Neural cell (in vitro differentiated cells): ENCODE results near the gene SLC4A9. TPM values are rescaled to one million over a fixed set of nuclear protein-coding genes. Genes with fewer than 3 reads are reported as not detected.

Experiments used
- H2AFZ ChIP-seq: fragments of 200-600, 300-800 bp; sonication (generic), shearing (Covaris generic); 2 replicates; pipeline ENCODE4 v1.6.0; 2014; ENCODE audit warnings: low read depth, mild to moderate bottlenecking, antibody characterized with exemption, low read length, moderate library complexity
- H3F3A ChIP-seq: fragments of 200-600 bp; shearing (Covaris generic); 2 replicates; pipeline ENCODE4 v1.6.1; 2016; ENCODE audit warnings: mild to moderate bottlenecking, moderate library complexity, mixed read lengths, antibody characterized with exemption, low read length; ENCODE audit not compliant: insufficient read depth, poor library complexity, severe bottlenecking
- H3K27ac ChIP-seq: fragments of 200-600, 300-800 bp; sonication (generic), shearing (Covaris generic); 2 replicates; pipeline ENCODE4 v1.5.1; 2014; ENCODE audit warnings: mild to moderate bottlenecking, low read length, moderate library complexity
- H3K27me3 ChIP-seq: fragments of 300-800, 200-600 bp; sonication (generic), shearing (Covaris generic); 2 replicates; pipeline ENCODE4 v1.6.0; 2014; ENCODE audit warnings: mild to moderate bottlenecking, low read depth, low read length, moderate library complexity; ENCODE audit not compliant: insufficient read depth
- H3K36me3 ChIP-seq: fragments of 300-800, 200-600 bp; sonication (generic), shearing (Covaris generic); 2 replicates; pipeline ENCODE4 v1.5.1; 2014; ENCODE audit warnings: mild to moderate bottlenecking, antibody characterized with exemption, low read length, moderate library complexity; ENCODE audit not compliant: insufficient read depth
- H3K4me2 ChIP-seq: fragments of 300-800, 200-600 bp; sonication (generic), shearing (Covaris generic); 2 replicates; pipeline ENCODE4 v1.6.0; 2014; ENCODE audit warnings: mild to moderate bottlenecking, low read length
- H3K4me3 ChIP-seq: fragments of 300-800, 200-600 bp; sonication (generic), shearing (Covaris generic); 2 replicates; pipeline ENCODE4 v1.5.1; 2014; ENCODE audit warnings: mild to moderate bottlenecking, low read length, moderate library complexity
- H3K79me2 ChIP-seq: fragments of 200-600 bp; shearing (Covaris generic); replicated peaks from 2 replicates; pipeline ENCODE4 v1.6.0; 2014; ENCODE audit warnings: mild to moderate bottlenecking, low read length, moderate library complexity; ENCODE audit not compliant: insufficient read depth
- H3K9ac ChIP-seq: fragments of 300-800, 200-600 bp; sonication (generic), shearing (Covaris generic); 2 replicates; pipeline ENCODE4 v1.6.1; 2016; ENCODE audit warnings: mild to moderate bottlenecking, low read length, mixed read lengths
- H3K9me2 ChIP-seq: fragments of 200-600 bp; shearing (Covaris generic); 2 replicates; pipeline ENCODE4 v1.6.1; 2016; ENCODE audit warnings: mild to moderate bottlenecking, low read length, mixed read lengths; ENCODE audit not compliant: insufficient read depth
- H3K9me3 ChIP-seq: fragments of 200-600, 300-800 bp; sonication (generic), shearing (Covaris generic); 2 replicates; pipeline ENCODE4 v1.6.1; 2016; ENCODE audit warnings: mild to moderate bottlenecking, mixed run types, low read length, moderate library complexity, mixed read lengths
- H4K20me1 ChIP-seq: fragments of 200-600 bp; shearing (Covaris generic); 2 replicates; pipeline ENCODE4 v1.6.1; 2016; ENCODE audit warnings: mild to moderate bottlenecking, mixed run types; ENCODE audit not compliant: insufficient read depth
- CTCF ChIP-seq: fragments of 450-650 bp; IDR thresholded peaks from 2 replicates; pipeline ENCODE4 v1.5.1; 2014; ENCODE audit warnings: antibody characterized with exemption, mild to moderate bottlenecking, moderate library complexity; ENCODE audit not compliant: poor library complexity, severe bottlenecking
- EP300 ChIP-seq: fragments of 450-650 bp; conservative IDR thresholded peaks from 2 replicates; pipeline ENCODE4 v1.6.1; 2014; ENCODE audit warnings: antibody characterized with exemption, mild to moderate bottlenecking, moderate library complexity; ENCODE audit not compliant: poor library complexity, severe bottlenecking
- EZH2 ChIP-seq: fragments of 200-600, 300-800 bp; shearing (Covaris generic), sonication (generic); IDR thresholded peaks from 2 replicates; pipeline ENCODE4 v1.6.1; 2014; ENCODE audit warnings: antibody characterized with exemption, low read length, borderline replicate concordance, mild to moderate bottlenecking; ENCODE audit not compliant: insufficient read depth, poor library complexity, severe bottlenecking
- MXI1 ChIP-seq: fragments of 450-650 bp; conservative IDR thresholded peaks from 2 replicates; pipeline ENCODE4 v1.6.1; 2014; ENCODE audit warnings: antibody characterized with exemption, mild to moderate bottlenecking; ENCODE audit not compliant: poor library complexity, severe bottlenecking
- POLR2AphosphoS5 ChIP-seq: IDR thresholded peaks from 2 replicates; pipeline ENCODE4 v1.6.1; 2012
- RAD21 ChIP-seq: fragments of 450-650 bp; conservative IDR thresholded peaks from 2 replicates; pipeline ENCODE4 v1.6.1; 2014; ENCODE audit warnings: antibody characterized with exemption, mild to moderate bottlenecking, moderate library complexity
- REST ChIP-seq: IDR thresholded peaks from 2 replicates; pipeline ENCODE4 v1.6.1; 2012; ENCODE audit warnings: borderline replicate concordance
- SMC3 ChIP-seq: fragments of 450-650 bp; conservative IDR thresholded peaks from 2 replicates; pipeline ENCODE4 v1.6.1; 2014; ENCODE audit warnings: antibody characterized with exemption, mild to moderate bottlenecking, moderate library complexity; ENCODE audit not compliant: poor library complexity
- TAF1 ChIP-seq: IDR thresholded peaks from 2 replicates; pipeline ENCODE4 v1.6.1; 2012; ENCODE audit warnings: low read depth
- polyA plus RNA-seq: library from polyadenylated mRNA; depleted of rRNA; stranded (reverse); fragments of >200 nt; gene quantifications from 2 replicates; pipeline ENCODE4 v1.2.3, GENCODE V29; 2014

SLC4A9 gene
- polyA plus RNA-seq, 1 donor from 2014 or later: not detected

GRCh38 chr5:140328036-140328764 lies 31.8 kb upstream of the SLC4A9 start:
- no peaks in the 10 kb centered on the region for H3K79me2 ChIP-seq
- no peak overlapping the region for H3K27ac ChIP-seq
- no peak overlapping the region for H3K4me3 ChIP-seq
- H3K36me3 ChIP-seq: no peaks in the 10 kb centered on the region
- no peaks in the 10 kb centered on the region for H3K9me3 ChIP-seq
- no peaks in the 10 kb centered on the region for H4K20me1 ChIP-seq
- no peaks in the 10 kb centered on the region for H3K9me2 ChIP-seq
- no peak overlapping the region for H3K9ac ChIP-seq
- no peak overlapping the region for H2AFZ ChIP-seq
- no peaks in the 10 kb centered on the region for H3F3A ChIP-seq
- no peak overlapping the region for H3K4me2 ChIP-seq
- no peak for TF ChIP-seq RAD21
- TF ChIP-seq EZH2: no peak
- TF ChIP-seq POLR2AphosphoS5: no peak
- TF ChIP-seq TAF1: no peak
- TF ChIP-seq EP300: no peak
- no peak for TF ChIP-seq CTCF
- TF ChIP-seq SMC3: no peak
- no peak for TF ChIP-seq MXI1
- TF ChIP-seq REST: no peak
- no peaks in the 10 kb centered on the region for H3K27me3 ChIP-seq

- Histone ChIP-seq H3K9me3 (no peaks in the 10 kb centered on the region), H3K9me2 (no peaks in the 10 kb centered on the region), H3F3A (no peaks in the 10 kb centered on the region), H3K4me3 (no peak overlapping the region), H2AFZ (no peak overlapping the region), H3K27me3 (no peaks in the 10 kb centered on the region), H3K4me2 (no peak overlapping the region), H3K27ac (no peak overlapping the region), H3K36me3 (no peaks in the 10 kb centered on the region), H4K20me1 (no peaks in the 10 kb centered on the region), H3K79me2 (no peaks in the 10 kb centered on the region), H3K9ac (no peak overlapping the region)
- TF ChIP-seq POLR2AphosphoS5 (no peak), RAD21 (no peak), SMC3 (no peak), EZH2 (no peak), EP300 (no peak), REST (no peak), MXI1 (no peak), CTCF (no peak), TAF1 (no peak)
Observed at GRCh38 chr5:140329739-140330481, 30.1 kb upstream of the SLC4A9 start.
